Cardiac fibroblast (primary cell): ENCODE results near the gene GARS1.

ENCODE experiments used
- DNase-seq, 2 donors: peaks; one replicate each; pipeline versions ENCODE4 v3.0.0 to v3.0.0-alpha.2; 2010; ENCODE audit warnings: low read depth in 2 of 2
- H3K4me3 ChIP-seq, 2 donors: replicated peaks in 1 of 2; 1 replicate in 1 of 2; 2 replicates in 1 of 2; pipeline ENCODE4 v1.5.1; 2011; ENCODE audit warnings: low read depth in 2 of 2, low read length in 2 of 2, mild to moderate bottlenecking in 2 of 2, moderate library complexity in 1 of 2
- TF ChIP-seq, protein P1 (sequence below): IDR thresholded peaks from one replicate; pipeline ENCODE4 v1.5.1; 2011; ENCODE audit warnings: low read depth, mild to moderate bottlenecking, low read length, inconsistent platforms

GARS1 gene

GRCh38 chr7:30598121-30598876 lies 3.6 kb downstream of the GARS1 start:
- TF ChIP-seq, protein P1, sequence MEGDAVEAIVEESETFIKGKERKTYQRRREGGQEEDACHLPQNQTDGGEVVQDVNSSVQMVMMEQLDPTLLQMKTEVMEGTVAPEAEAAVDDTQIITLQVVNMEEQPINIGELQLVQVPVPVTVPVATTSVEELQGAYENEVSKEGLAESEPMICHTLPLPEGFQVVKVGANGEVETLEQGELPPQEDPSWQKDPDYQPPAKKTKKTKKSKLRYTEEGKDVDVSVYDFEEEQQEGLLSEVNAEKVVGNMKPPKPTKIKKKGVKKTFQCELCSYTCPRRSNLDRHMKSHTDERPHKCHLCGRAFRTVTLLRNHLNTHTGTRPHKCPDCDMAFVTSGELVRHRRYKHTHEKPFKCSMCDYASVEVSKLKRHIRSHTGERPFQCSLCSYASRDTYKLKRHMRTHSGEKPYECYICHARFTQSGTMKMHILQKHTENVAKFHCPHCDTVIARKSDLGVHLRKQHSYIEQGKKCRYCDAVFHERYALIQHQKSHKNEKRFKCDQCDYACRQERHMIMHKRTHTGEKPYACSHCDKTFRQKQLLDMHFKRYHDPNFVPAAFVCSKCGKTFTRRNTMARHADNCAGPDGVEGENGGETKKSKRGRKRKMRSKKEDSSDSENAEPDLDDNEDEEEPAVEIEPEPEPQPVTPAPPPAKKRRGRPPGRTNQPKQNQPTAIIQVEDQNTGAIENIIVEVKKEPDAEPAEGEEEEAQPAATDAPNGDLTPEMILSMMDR: no peak
- peak overlapping the region in 1 of 2 donors; percentile 79 for H3K4me3 ChIP-seq
- DNase-seq: peak in 1 of 2 donors; percentile 61

DNA sequence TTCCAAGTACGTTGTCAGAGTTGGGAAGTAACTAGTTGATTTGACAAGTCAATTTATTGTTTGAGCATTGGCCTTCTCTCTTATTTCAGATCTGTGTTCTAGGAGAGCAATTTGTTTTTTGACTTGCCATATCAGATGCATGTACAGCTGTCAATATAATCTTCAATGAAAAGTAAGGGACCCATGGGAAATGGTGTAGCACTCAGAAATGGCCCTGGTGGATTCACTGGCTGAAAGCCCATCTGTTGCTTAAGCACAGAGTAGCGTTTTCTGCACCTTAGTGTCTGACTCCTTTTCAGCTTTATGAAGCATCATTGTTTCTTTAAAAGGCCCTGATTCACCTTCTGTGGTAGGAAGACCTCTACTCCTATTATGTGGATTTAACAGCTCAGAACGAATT lies 10.2 kb downstream of the GARS1 start:
- peak in 1 of 2 donors; percentile 23 for DNase-seq
- TF ChIP-seq, protein P1: no peak
- no peak overlapping the region for H3K4me3 ChIP-seq

- no peak for DNase-seq
- no peak overlapping the region for H3K4me3 ChIP-seq
- TF ChIP-seq, protein P1: no peak
Measured at GRCh38 chr7:30605832-30606231, 11.2 kb downstream of the GARS1 start.

DNA sequence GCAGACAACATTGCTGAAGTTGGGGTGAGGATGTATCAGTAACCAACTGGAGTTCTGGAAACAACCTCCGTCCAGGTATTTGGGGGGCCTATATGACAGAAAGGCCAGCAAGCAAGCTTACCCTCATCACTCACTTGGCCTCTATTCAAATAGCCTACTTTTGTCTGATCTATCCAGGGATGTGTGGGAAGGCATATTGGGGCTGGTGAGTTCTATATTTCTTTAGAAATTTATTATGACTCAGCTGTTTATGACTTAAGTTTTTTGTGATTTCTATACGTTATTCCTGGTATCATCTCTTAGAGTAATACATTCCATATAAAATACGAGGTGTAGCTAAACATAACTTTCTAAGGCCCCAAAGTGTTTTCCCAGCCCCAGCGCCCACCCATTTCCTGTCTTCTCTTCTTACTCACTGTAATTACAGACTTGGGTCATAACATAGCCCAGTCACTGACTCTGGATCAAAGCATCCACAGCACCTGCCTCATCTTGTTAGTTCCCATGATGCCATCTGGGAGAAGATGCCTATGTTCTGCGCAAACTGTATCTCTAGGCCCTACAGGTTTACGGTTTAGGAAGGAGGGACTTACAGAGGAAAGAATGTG lies 18.1 kb downstream of the GARS1 start:
- H3K4me3 ChIP-seq: no peak overlapping the region
- TF ChIP-seq, protein P1: no peak
- peak in 1 of 2 donors; percentile 65 for DNase-seq

- TF ChIP-seq, protein P1: no peak
Measured at GRCh38 chr7:30613366-30614325, 19.0 kb downstream of the GARS1 start.

GRCh38 chr7:30616318-30616717 lies 21.6 kb downstream of the GARS1 start:
- no peak overlapping the region for H3K4me3 ChIP-seq
- DNase-seq: no peak
- TF ChIP-seq, protein P1: no peak

More at GRCh38 chr7:30613366-30614325, 19.0 kb downstream of the GARS1 start:
- DNase-seq: peak in 1 of 2 donors; percentile 58
- H3K4me3 ChIP-seq: no peak overlapping the region
